Neural cell (in vitro differentiated cells): ENCODE results near the gene C1QTNF8. TPM values are rescaled to one million over a fixed set of nuclear protein-coding genes. Genes with fewer than 3 reads are reported as not detected.

ENCODE experiments used
- H2AFZ ChIP-seq: fragments of 200-600, 300-800 bp; sonication (generic), shearing (Covaris generic); 2 replicates; pipeline ENCODE4 v1.6.0; 2014; ENCODE audit warnings: low read depth, mild to moderate bottlenecking, antibody characterized with exemption, low read length, moderate library complexity
- H3F3A ChIP-seq: fragments of 200-600 bp; shearing (Covaris generic); 2 replicates; pipeline ENCODE4 v1.6.1; 2016; ENCODE audit warnings: mild to moderate bottlenecking, moderate library complexity, mixed read lengths, antibody characterized with exemption, low read length; ENCODE audit not compliant: insufficient read depth, poor library complexity, severe bottlenecking
- H3K27ac ChIP-seq: fragments of 200-600, 300-800 bp; sonication (generic), shearing (Covaris generic); 2 replicates; pipeline ENCODE4 v1.5.1; 2014; ENCODE audit warnings: mild to moderate bottlenecking, low read length, moderate library complexity
- H3K27me3 ChIP-seq: fragments of 300-800, 200-600 bp; sonication (generic), shearing (Covaris generic); 2 replicates; pipeline ENCODE4 v1.6.0; 2014; ENCODE audit warnings: mild to moderate bottlenecking, low read depth, low read length, moderate library complexity; ENCODE audit not compliant: insufficient read depth
- H3K36me3 ChIP-seq: fragments of 300-800, 200-600 bp; sonication (generic), shearing (Covaris generic); 2 replicates; pipeline ENCODE4 v1.5.1; 2014; ENCODE audit warnings: mild to moderate bottlenecking, antibody characterized with exemption, low read length, moderate library complexity; ENCODE audit not compliant: insufficient read depth
- H3K4me2 ChIP-seq: fragments of 300-800, 200-600 bp; sonication (generic), shearing (Covaris generic); 2 replicates; pipeline ENCODE4 v1.6.0; 2014; ENCODE audit warnings: mild to moderate bottlenecking, low read length
- H3K4me3 ChIP-seq: fragments of 300-800, 200-600 bp; sonication (generic), shearing (Covaris generic); 2 replicates; pipeline ENCODE4 v1.5.1; 2014; ENCODE audit warnings: mild to moderate bottlenecking, low read length, moderate library complexity
- H3K79me2 ChIP-seq: fragments of 200-600 bp; shearing (Covaris generic); replicated peaks from 2 replicates; pipeline ENCODE4 v1.6.0; 2014; ENCODE audit warnings: mild to moderate bottlenecking, low read length, moderate library complexity; ENCODE audit not compliant: insufficient read depth
- H3K9ac ChIP-seq: fragments of 300-800, 200-600 bp; sonication (generic), shearing (Covaris generic); 2 replicates; pipeline ENCODE4 v1.6.1; 2016; ENCODE audit warnings: mild to moderate bottlenecking, low read length, mixed read lengths
- H3K9me2 ChIP-seq: fragments of 200-600 bp; shearing (Covaris generic); 2 replicates; pipeline ENCODE4 v1.6.1; 2016; ENCODE audit warnings: mild to moderate bottlenecking, low read length, mixed read lengths; ENCODE audit not compliant: insufficient read depth
- H3K9me3 ChIP-seq: fragments of 200-600, 300-800 bp; sonication (generic), shearing (Covaris generic); 2 replicates; pipeline ENCODE4 v1.6.1; 2016; ENCODE audit warnings: mild to moderate bottlenecking, mixed run types, low read length, moderate library complexity, mixed read lengths
- H4K20me1 ChIP-seq: fragments of 200-600 bp; shearing (Covaris generic); 2 replicates; pipeline ENCODE4 v1.6.1; 2016; ENCODE audit warnings: mild to moderate bottlenecking, mixed run types; ENCODE audit not compliant: insufficient read depth
- EP300 ChIP-seq: fragments of 450-650 bp; conservative IDR thresholded peaks from 2 replicates; pipeline ENCODE4 v1.6.1; 2014; ENCODE audit warnings: antibody characterized with exemption, mild to moderate bottlenecking, moderate library complexity; ENCODE audit not compliant: poor library complexity, severe bottlenecking
- MXI1 ChIP-seq: fragments of 450-650 bp; conservative IDR thresholded peaks from 2 replicates; pipeline ENCODE4 v1.6.1; 2014; ENCODE audit warnings: antibody characterized with exemption, mild to moderate bottlenecking; ENCODE audit not compliant: poor library complexity, severe bottlenecking
- POLR2AphosphoS5 ChIP-seq: IDR thresholded peaks from 2 replicates; pipeline ENCODE4 v1.6.1; 2012
- RAD21 ChIP-seq: fragments of 450-650 bp; conservative IDR thresholded peaks from 2 replicates; pipeline ENCODE4 v1.6.1; 2014; ENCODE audit warnings: antibody characterized with exemption, mild to moderate bottlenecking, moderate library complexity
- SMC3 ChIP-seq: fragments of 450-650 bp; conservative IDR thresholded peaks from 2 replicates; pipeline ENCODE4 v1.6.1; 2014; ENCODE audit warnings: antibody characterized with exemption, mild to moderate bottlenecking, moderate library complexity; ENCODE audit not compliant: poor library complexity
- TAF1 ChIP-seq: IDR thresholded peaks from 2 replicates; pipeline ENCODE4 v1.6.1; 2012; ENCODE audit warnings: low read depth
- polyA plus RNA-seq: library from polyadenylated mRNA; depleted of rRNA; stranded (reverse); fragments of >200 nt; gene quantifications from 2 replicates; pipeline ENCODE4 v1.2.3, GENCODE V29; 2014
- TF ChIP-seq, protein P1 (sequence below): IDR thresholded peaks from 2 replicates; pipeline ENCODE4 v1.6.1; 2012; ENCODE audit warnings: borderline replicate concordance
- TF ChIP-seq, protein P2 (sequence below): fragments of 450-650 bp; IDR thresholded peaks from 2 replicates; pipeline ENCODE4 v1.5.1; 2014; ENCODE audit warnings: antibody characterized with exemption, mild to moderate bottlenecking, moderate library complexity; ENCODE audit not compliant: poor library complexity, severe bottlenecking

Gene C1QTNF8
- polyA plus RNA-seq, 1 donor from 2014 or later: 0.79 TPM

DNA sequence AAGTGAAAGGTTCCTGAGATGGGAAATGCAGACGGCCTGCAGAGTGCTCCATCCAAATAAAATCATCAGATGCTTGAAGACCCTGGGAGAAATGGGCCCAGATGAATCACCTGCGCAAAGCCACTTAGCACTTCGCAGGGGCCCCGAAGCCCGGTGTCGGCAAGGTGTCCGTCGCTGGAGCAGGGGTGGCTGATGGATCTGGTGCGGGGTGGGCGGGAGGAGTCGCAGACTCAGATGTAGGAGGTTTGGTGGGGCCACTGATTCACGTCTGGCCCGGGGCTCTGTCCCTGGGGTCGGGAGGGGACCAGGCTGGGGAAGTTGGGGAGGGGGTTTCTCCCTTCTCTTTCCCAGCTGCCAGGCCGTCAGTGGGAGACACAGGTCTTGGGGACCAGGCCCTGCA lies 45.1 kb downstream of the C1QTNF8 start:
- TF ChIP-seq TAF1 (no peak), RAD21 (no peak), EP300 (no peak)
- TF ChIP-seq, protein P1, sequence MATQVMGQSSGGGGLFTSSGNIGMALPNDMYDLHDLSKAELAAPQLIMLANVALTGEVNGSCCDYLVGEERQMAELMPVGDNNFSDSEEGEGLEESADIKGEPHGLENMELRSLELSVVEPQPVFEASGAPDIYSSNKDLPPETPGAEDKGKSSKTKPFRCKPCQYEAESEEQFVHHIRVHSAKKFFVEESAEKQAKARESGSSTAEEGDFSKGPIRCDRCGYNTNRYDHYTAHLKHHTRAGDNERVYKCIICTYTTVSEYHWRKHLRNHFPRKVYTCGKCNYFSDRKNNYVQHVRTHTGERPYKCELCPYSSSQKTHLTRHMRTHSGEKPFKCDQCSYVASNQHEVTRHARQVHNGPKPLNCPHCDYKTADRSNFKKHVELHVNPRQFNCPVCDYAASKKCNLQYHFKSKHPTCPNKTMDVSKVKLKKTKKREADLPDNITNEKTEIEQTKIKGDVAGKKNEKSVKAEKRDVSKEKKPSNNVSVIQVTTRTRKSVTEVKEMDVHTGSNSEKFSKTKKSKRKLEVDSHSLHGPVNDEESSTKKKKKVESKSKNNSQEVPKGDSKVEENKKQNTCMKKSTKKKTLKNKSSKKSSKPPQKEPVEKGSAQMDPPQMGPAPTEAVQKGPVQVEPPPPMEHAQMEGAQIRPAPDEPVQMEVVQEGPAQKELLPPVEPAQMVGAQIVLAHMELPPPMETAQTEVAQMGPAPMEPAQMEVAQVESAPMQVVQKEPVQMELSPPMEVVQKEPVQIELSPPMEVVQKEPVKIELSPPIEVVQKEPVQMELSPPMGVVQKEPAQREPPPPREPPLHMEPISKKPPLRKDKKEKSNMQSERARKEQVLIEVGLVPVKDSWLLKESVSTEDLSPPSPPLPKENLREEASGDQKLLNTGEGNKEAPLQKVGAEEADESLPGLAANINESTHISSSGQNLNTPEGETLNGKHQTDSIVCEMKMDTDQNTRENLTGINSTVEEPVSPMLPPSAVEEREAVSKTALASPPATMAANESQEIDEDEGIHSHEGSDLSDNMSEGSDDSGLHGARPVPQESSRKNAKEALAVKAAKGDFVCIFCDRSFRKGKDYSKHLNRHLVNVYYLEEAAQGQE: no peak

DNA sequence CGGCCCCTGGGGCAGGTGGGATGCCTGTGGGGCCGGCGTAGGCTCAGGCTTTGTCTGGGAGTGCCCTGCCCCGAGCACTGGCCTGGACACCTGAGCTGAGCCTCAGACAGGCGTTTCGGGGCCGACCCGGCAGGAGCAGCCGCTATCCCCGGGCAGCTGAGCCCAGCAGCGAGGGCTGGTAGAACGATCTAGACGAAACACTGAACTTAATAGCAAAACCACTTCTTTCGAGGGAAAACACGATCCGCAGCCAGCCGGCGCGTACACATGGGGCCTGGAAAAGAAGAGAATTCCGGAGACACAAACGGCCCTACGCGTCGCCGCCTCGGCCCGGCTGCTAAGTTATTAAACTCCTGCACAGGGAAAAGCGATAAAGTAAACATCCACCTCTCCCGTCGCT lies 45.5 kb downstream of the C1QTNF8 start:
- no peak overlapping the region for H3K4me3 ChIP-seq
- H3K9ac ChIP-seq: no peak overlapping the region
- no peaks in the 10 kb centered on the region for H3K9me3 ChIP-seq
- H3F3A ChIP-seq: no peaks in the 10 kb centered on the region
- TF ChIP-seq POLR2AphosphoS5: no peak
- TF ChIP-seq SMC3: no peak
- TF ChIP-seq, protein P1: no peak
- TF ChIP-seq MXI1: no peak
- no peak for TF ChIP-seq TAF1
- TF ChIP-seq, protein P2, sequence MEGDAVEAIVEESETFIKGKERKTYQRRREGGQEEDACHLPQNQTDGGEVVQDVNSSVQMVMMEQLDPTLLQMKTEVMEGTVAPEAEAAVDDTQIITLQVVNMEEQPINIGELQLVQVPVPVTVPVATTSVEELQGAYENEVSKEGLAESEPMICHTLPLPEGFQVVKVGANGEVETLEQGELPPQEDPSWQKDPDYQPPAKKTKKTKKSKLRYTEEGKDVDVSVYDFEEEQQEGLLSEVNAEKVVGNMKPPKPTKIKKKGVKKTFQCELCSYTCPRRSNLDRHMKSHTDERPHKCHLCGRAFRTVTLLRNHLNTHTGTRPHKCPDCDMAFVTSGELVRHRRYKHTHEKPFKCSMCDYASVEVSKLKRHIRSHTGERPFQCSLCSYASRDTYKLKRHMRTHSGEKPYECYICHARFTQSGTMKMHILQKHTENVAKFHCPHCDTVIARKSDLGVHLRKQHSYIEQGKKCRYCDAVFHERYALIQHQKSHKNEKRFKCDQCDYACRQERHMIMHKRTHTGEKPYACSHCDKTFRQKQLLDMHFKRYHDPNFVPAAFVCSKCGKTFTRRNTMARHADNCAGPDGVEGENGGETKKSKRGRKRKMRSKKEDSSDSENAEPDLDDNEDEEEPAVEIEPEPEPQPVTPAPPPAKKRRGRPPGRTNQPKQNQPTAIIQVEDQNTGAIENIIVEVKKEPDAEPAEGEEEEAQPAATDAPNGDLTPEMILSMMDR: no peak
- TF ChIP-seq EP300: no peak
- no peak for TF ChIP-seq RAD21
- H4K20me1 ChIP-seq: no peaks in the 10 kb centered on the region
- H3K9me2 ChIP-seq: no peaks in the 10 kb centered on the region
- H3K27me3 ChIP-seq: no peaks in the 10 kb centered on the region
- H3K4me2 ChIP-seq: no peak overlapping the region
- H2AFZ ChIP-seq: no peak overlapping the region
- H3K36me3 ChIP-seq: no peaks in the 10 kb centered on the region
- H3K79me2 ChIP-seq: no peaks in the 10 kb centered on the region
- H3K27ac ChIP-seq: no peak overlapping the region

More for the DNA sequence above, 45.1 kb downstream of the C1QTNF8 start:
- Histone ChIP-seq H3K9ac (no peak overlapping the region), H3F3A (no peaks in the 10 kb centered on the region), H4K20me1 (no peaks in the 10 kb centered on the region), H3K9me3 (no peaks in the 10 kb centered on the region), H3K4me2 (no peak overlapping the region), H3K27ac (no peak overlapping the region), H3K27me3 (no peaks in the 10 kb centered on the region), H3K4me3 (no peak overlapping the region), H3K9me2 (no peaks in the 10 kb centered on the region), H2AFZ (no peak overlapping the region), H3K79me2 (no peaks in the 10 kb centered on the region), H3K36me3 (no peaks in the 10 kb centered on the region)
